HG02642 (cell line): ENCODE data around the gene KRT32.

Source experiments
- ATAC-seq: cut with Tn5 transposase; IDR thresholded peaks from one replicate; pipeline ENCODE4 v1.9.1; 2021; ENCODE audit warnings: mild to moderate bottlenecking; ENCODE audit not compliant: unreplicated experiment, poor library complexity

KRT32 gene

DNA sequence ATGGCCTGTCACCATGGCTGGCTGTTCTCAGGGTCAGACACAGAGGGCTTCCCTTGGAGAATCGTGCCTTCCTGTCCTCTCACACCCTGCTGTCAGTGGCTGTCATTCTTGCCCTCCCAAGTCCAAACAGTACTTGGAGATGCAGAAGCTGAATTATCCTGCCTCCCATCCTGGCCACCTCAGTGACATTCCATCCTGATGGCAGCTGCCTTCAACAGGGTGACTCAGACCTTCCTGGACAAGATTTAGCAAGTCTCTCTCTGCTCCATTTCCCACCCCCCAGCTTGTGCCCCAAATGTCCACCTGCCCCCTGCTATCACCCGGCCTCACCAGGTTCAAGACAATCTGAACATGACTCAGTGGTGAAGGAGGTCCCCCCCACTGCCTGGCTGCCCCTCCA lies 27.3 kb upstream of the KRT32 start:
- ATAC-seq = no peak

DNA sequence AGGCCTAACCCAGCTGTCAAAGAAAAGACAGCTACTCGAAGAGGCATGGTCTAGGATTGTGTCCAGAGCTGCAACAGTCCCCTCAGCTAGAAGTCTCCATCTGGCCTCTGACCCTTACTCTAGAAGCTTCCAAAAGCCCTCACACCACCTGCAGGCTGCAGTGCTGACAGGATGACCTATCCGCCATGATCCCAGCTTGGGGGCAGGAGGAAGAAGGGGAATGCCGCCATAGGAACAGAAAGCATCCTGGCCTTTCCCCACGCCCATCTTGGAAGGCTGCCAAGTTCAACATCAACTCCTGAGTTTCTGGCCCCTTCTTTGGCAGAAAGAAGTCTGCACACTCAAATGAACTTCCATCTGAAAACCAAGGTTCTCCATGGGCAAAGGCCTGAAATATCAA lies 25.6 kb upstream of the KRT32 start:
- ATAC-seq = no peak

DNA sequence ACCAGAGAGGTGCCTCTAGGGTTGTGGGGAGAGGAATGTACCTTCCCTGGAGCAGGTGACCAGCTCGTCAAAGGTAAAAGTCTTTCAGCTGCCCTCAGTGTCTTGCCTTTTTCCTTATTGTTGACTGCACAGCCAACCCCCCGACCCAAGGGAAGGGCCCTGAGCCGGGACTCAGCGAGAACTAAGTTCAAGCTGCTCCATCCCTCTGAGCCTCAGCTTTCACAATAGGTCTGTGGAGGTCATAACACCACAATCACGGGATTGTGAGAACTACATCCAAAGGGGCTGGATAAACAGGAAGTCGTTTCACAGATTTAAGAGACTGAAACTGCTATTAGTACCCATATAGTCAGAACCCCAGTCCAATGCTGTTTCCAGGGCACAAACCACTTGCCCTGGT lies 25.2 kb upstream of the KRT32 start:
- no peak for ATAC-seq

DNA sequence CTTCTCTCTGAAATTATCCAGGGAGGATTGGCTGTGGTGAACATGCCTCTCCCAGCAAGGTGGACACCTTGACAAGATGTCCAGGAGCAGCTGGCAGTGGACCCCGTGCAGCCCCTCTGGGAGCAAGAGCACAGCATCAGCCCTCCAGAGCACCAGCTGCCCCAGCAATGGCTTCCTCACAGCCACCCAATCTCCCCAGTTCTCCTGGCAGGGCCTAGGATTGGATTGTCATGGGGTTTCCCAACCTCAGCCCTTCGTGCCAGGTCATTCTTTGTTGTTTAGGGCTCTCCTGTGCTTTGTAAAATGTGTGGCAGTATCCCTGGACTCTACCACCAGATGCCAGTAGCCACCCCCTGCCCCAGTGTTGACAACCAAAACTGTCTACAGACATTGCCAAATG lies 24.3 kb upstream of the KRT32 start:
- ATAC-seq = no peak

DNA sequence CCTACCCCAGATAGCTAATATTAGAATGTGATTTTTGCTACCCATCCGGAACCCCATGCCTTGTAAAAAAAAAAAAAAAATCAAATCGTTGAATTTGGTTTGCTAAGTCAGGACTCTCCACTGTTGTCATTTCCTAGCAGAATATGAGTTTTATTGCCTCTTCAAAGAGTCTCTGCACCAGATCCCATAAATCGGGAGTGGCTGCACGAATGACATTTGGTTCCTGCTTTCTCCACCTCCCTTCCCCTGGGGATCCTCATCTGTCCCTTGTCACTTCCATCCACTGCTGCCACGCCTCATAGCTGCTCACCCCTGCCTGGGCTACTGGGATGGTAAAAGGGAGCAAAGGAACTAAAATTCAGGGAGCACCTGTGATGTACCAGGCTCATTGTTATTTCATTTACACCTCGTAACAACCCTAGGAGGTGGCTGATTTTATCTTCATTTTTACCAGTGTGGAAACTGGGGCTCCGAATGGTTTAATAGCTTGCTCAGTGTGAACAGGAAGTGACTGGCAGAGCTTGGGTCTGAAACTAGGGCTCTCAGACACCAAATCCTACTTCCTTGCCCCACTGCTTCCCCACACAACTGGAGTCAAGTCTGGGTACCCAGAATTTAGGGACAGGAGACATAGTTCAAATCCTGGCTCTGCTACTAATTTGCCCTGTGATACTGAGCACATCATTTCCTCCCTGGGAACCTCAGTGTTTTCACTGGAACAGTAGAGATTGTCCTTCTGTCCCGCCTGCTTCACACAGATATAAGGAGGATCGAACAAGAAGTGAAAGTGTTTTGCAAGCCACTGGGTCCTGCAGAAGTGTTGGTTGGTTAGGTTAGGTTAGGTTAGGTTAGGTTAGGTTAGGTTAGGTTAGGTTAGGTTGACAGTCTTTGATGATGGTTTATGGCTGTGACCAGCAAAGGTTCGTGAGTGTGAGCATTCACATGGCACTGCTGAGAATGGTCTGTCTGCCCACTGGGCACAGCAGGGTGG lies 23.1 kb upstream of the KRT32 start:
- ATAC-seq = no peak

DNA sequence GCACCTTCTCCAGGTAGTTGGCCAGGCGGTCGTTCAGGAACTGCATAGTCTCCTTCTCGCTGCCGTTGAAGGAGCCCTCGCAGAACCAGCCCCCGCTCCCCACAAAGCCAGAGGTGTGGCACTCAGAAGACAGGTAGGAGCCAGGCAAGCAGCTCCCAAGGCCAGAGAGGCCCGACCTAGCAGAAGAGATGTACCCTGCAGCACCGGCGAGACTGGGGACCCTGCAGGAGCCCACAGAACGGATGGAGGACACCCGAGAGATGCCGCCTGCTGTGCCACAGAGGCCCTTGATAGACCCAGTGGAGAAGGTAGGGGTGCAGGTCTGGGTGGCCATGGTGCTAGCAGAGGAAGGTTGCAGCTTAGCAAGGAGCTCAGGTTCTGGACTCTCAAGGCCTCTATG lies 22.3 kb upstream of the KRT32 start, which contains the start of gene KRT36:
Gene KRT36, minus strand, starts transcription at position 380 of the 400 bp plus-strand sequence. Its CDS starts 46 bp downstream, at position 334.
- no peak for ATAC-seq

DNA sequence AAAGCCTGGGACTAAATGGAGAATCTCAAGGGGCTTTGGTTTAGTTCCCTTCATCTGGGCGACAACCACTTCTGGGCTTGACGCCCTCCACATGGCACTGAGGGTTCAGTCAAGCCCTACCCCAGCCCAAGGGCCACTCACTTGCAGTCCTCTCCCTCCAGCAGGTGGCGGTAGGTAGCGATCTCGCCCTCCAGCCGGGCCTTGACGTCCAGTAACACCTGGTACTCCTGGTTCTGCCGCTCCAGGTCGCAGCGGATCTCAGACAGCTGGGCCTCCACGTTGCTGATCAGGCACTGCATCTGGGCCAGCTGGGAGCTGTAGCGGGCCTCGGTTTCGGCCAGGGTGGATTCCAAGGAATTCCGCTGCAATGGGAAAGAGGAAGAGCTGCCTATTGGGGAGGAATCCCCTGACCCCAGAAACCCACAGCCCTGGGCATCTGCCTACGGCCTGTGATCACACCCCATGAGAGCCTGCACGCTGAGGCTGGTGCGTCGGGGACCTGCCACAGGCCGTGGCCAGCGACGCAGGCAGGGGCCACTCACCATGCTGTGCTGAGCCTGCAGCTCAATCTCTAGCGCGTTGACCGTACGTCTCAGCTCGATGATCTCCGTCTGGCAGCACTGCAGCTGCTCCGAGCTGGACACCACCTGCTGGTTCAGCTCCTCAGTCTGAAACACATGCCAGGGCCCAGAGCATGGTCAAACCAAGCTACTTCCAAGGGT lies 19.8 kb upstream of the KRT32 start:
- ATAC-seq = no peak

DNA sequence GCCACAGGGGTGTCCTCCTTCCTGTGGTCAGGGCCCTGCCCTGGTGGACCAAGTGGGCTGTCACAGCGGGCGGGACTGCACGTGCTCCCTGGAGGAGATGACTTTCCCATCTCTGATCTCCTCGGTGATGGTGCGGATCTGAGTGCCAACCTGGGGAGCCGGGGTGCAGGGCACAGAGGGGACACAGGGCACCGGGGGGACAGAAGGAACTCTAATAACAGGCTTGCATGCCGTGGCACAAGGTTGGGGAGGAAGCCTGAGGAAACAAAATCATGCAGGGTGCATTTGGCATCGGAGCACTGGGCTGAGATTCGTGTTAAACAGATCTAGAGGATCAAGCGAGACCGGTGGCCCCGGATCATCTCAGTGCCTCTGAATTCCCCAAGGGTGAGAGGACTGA lies 19.1 kb upstream of the KRT32 start:
- ATAC-seq = no peak

DNA sequence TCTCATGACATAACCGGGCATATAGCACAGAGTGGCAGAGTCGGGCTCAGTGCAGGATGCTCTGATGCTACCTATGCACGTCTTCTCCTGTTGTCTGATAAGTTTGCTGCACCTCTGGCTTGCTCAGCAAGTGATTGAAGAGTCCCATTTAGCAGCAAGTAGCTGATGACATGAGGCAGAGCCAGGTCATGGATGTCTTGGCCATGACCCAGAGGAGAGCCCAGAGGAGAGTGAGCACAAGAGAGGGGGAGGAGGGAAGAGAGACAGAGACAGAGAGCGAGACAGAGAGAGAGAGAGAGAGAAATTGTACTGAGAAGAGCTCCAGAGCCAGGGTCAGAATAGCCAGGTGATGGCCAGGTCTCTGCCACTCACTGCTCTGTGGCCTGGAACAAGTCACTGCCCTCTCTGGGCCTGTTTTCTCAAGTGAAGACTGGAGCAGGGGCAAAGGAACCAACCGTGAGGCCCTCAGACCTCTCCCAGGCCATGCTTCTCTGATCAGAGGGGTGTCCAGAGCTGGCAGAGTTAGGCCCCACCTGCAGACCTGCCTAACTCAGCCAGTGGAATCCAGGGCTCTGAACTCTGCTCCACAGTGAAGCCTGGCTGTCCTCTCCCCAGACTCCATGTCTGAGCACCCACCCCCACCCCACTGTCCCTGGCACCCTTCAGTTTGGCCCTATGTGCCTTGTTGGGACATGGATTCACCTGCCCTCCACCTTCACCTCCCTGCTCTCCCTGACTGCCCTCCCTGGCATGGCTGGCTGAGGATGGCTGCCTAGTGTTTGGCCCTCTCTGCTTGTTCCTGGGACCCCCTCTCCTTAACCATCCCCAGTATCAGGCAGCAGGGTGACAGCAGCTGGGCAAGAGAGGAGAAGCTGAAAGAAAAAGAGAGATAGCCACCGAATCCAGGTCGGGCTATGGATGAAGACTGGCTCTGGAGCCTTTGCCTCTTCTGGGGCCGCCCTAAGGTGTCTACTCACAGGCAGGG lies 18.0 kb upstream of the KRT32 start:
- no peak for ATAC-seq

DNA sequence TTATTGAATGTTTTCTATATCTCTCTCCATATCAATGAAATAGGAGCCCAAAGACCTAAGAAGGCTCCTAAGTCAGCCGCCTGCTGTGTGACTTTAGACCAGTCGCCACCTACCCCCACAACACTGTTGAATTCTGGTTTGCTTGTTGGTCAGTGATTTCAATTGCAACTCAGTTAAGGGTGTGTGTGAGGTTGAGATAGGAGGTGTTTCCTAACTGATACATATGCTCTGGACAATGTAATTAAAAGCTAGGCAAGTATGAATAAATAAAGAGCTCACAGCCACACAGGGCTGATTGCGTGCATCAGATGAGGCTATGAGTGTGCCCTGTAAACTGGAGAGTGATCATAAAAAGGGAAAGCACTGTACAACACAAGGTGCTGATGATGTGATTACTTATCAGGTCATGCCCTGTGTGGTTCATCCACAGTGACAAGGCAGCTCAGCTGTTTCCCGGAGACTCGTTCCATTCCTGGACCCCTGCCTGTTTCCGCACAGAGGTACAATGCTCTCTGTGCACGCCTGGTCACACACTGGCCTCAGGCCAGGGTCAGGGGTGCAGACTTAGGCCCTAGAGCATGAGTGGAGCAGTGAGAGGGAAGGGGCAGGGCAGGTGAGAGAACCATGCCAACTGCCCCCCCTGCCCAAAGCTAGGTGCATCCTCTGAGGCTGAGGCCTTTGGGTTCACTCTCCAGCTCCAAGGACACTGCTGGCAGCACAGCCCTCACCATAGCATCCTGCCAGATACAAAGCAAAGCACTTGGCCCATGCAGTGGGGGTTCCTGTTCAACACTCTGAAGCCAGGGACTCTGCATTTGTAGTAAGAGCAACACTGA lies 17.0 kb upstream of the KRT32 start:
- no peak for ATAC-seq

DNA sequence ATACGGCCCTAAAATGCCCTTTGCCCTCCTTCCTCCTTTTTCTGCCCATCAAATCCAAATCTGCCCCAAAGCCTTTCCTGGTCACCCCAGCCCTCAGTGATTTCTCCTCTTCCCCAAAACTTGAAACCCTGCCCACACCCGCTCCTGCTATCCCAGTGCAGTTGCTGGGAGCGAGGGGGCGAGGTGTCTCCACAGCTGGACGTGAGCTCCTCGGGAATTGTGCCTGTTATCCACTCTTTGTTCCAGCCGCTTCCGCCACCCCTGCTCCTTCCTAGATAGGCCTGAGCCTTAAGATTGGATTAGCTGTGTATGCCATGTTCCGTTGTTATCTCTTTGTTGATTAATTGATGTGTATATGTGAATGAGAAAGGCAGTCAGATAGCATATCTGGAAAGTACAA lies 16.3 kb upstream of the KRT32 start:
- no peak for ATAC-seq

DNA sequence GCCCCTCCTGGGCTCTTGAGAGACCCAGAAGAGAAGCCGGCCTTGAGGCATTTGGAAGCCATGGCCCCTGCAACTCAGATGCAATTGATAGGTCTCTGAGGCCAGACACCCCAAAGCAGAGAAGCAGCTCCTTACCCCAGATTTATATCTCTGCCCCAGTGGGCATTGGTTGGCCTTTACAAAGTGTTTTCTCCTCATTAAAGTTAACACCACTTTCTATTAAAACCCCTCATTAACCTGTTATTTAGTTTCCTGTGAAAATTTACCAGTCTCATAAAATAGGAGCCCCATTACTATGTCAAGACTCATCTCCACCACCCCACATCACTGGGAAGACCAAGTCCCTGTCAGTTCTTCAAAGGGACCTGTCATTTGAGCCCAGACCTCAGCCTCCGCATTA lies 13.8 kb upstream of the KRT32 start, which contains the start of gene KRT35:
Gene KRT35, minus strand, starts transcription at position 116 of the 400 bp plus-strand sequence. Its CDS starts 54 bp downstream, at position 62.
- no peak for ATAC-seq

DNA sequence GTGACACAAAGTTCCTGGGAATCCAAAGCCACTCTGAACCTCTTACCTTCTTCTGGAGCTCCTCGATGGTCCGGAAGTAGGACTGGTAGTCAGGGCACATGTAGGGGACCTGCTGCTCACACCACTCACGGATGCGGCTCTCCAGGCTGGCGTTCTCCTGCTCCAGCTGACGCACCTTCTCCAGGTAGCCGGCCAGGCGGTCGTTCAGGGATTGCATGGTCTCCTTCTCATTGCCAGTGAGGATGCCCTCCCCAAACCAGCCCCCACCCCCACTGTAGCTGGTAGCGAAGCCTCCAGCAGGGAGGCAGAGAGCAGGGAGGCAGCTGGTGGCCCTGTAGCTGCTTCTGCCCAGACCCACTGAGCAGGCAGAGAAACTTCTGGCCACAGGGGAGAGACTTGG lies 13.4 kb upstream of the KRT32 start:
- no peak for ATAC-seq

DNA sequence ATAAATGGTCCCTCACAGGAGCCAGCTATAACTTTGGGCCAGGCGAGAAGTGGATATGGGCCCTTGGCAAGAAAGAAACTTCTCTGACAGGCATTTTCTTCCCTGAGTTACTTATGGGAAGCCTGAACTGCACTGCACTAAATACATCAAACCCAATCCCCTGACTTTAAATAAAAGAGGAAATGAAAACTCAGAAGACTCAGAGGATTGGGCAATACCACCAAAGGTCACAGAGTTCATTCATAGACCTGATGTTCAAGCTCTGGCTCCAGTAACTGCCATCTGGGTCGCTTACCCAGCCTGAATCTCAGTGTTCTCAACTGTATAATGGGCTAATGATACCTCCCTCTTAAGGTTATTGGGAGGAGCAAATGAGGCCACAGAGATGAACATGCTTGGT lies 12.9 kb upstream of the KRT32 start:
- ATAC-seq = no peak

DNA sequence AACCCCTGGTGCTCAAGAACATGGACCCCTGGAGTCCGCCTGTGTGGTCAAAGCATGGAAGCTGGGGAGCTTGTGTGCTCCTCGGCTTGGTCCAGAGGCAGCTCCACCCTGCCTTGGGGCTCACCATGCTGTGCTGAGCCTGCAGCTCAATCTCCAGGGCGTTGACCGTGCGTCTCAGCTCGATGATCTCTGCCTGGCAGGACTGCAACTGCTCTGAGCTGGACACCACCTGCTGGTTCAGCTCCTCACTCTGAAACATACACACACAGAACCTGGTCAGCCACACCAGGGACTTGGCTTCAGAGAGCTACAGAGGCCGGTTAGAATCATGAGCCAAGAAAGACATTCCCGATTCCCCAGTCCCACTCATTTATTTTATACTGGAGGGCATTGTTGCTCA lies 11.1 kb upstream of the KRT32 start:
- no peak for ATAC-seq

DNA sequence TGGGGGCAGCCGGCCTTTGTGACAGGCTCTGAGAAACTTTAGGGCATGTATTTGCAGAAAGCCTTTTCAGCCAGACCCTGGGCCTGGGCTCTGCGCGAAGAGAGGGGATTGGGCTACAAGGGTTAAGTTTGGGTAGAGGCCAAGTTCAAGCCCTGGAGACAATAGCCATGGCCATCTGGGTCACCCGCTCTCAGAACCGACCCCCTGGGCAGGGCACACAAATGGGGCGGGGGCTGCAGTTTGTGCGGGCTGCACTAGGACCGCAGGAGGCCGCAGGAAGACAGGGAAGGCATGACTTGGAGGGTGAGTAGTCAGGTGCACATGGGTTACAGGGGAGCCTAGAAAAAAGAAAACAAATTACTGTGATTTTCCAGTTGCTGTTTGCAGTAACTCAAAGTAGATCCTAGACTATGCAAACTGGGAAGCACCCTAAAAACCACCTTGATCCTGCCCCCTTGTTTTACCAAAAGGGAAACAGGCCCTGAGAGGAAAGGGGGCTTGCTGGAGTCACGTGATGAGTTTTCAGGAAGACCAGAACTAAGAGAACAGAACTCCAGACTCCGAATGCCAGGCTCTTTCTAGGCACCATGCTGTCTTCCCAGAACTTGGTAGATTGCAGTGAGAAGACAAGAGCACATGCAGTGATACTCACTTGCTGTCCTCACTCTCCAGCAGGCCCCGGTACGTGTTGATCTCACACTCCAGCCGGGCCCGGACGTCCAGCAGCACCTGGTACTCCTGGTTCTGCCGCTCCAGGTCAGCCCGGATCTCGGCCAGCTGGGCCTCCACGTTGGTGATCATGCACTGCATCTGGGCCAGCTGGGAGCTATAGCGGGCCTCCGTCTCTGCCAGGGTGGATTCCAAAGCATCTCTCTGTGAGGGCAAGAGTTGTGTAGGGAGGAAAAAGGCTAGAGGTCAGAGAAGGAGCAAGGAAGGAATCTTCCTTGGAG lies 10.0 kb upstream of the KRT32 start:
- ATAC-seq = no peak

DNA sequence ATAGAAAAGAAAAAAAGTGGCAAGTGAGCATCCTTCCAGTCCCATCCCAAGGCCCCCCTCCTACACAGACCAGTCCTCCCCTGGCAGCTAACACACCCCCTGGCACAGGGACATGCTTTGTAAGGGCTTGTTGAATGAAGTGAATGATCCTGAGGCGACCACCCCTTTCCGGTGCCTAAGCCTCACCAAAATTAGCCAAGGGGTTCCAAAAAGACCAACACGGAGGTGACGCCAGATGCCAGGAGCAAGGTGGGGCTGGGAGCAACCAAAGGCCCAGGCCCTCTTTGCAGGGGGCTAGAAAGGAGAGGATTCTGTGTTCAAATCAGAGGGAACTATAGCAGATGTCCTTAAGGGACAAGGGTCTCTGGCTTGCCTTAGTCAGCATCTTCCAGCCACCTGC lies 8.2 kb upstream of the KRT32 start:
- ATAC-seq = no peak

DNA sequence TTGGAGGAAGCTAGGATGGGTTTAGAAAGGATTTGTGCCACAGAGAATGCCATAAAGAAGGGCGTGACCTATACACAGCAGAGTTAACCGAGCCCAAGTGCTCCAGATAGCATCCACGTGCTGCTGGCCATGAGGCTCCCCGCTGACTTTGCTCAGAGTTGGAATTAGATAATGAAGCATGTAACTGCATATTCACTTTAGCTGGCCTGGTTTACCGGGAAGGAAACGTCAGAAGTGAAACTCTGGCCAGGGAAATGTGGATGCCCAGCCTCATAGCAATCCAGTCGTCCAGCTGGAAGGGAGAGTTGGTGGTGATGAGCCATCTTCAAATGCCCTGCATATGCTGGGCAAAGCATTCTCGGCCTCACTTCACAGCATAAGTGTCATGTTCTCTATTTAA lies 7.7 kb upstream of the KRT32 start:
- ATAC-seq = no peak
